ENCODE data around the gene MAN2B2.

Gene MAN2B2

DNA sequence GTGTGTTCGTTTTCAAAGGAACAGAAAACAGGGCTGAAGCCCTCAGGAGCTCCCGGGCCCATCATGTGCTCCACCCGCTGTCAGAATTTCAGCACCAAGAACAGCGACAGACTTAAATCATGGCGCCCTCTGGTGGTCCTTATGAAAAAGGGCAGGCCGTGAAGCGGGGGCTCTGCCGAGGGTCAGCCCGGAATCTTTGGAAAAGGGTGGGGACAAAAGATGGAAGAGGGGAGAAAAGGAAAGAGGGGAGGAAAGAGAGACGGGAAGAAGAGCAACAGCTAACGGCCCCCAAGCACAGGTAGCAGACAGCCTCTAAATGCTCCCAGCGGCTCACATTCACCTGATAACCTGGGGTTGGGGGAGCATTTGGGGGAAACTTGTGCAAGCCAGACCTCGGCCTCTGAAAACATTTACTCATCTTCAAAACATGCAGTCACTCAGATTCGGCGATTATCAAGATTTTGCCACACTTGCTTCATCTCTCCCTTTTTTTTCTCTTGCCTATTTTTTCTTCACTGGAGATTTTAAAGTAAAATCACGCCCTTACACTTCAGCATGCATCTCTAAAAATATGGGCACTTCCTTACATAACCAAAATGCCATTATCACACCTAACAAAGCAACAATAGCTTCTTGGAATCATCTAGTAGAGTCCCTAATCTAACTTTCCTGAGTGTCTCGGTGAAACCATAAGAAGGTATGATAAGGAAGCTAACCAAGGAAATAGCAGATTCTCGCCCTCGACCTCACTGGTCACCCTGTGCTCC is 28.1 kb upstream of the MAN2B2 start:
- DNase-seq (ENCODE audit: low read depth): no peak

DNA sequence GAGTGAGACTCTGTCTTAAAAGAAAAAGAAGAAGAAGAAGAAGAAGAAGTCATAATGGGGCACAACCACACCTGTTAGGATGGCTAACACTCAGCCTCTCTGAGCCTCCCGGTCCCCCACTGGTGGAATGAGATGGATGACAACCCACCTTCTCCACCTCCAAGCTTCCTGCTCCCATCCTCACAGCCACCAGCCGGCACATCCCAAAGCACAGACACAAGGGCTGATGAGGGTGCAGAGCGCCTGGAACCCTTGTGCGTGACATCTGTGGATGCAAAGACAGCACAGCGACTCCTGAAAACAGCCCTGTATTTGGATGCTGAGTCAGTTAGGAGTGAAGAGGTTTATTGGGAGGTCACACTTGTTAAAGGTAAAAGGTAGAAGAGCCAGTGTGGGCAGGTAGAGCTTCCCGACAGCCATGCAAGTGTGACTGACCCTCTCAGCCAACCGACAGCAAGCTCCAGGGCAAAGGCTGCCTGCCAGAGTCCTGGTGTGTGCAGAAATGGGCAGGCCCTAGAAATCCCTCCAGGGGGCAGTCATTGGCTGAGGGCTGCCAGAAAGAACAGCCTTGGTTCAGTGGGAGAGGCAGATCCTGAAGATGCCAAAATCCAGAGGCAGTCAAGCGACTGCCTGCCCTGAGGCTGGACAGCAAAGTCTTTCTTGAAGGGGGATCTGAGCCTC is 26.6 kb upstream of the MAN2B2 start:
- DNase-seq (ENCODE audit: low read depth): no peak

DNA sequence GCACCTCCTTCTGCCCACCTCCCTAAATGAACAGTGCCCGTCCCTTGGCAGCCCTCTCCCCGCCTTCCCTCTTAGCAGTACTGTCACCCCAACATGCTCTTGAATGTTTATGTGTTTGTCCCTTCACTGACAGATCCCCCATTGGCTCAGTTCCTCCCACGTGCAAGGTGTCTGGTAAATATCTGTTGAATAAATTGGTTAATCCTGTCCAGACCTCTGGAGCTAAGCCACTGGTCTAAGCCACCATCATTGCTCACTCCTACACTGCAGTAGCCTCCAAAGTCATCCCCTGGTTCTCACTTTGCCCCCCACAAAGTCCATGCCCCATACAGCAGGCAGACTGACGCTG is 26.1 kb upstream of the MAN2B2 start:
- DNase-seq (ENCODE audit: low read depth): no peak

DNA sequence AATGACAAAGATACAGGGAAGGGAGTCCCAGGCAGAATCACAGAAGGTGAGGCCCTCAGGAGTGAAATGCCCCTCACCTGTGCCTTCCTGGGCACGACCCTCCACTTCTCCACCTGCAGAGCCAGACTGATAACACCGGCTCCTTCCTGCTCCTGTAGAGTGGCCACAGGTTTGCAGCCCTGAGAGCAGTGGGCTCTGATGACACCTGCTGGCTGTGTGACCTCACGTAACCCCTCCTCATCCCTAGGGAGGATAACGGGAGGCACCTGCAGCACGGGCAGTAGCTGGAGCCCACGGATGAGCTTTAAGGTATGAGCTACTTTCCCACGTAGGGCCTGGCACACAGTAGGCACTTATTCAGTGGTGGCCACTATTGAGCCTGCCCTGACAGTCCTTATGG is 25.5 kb upstream of the MAN2B2 start:
- no peak for DNase-seq (ENCODE audit: low read depth)

DNA sequence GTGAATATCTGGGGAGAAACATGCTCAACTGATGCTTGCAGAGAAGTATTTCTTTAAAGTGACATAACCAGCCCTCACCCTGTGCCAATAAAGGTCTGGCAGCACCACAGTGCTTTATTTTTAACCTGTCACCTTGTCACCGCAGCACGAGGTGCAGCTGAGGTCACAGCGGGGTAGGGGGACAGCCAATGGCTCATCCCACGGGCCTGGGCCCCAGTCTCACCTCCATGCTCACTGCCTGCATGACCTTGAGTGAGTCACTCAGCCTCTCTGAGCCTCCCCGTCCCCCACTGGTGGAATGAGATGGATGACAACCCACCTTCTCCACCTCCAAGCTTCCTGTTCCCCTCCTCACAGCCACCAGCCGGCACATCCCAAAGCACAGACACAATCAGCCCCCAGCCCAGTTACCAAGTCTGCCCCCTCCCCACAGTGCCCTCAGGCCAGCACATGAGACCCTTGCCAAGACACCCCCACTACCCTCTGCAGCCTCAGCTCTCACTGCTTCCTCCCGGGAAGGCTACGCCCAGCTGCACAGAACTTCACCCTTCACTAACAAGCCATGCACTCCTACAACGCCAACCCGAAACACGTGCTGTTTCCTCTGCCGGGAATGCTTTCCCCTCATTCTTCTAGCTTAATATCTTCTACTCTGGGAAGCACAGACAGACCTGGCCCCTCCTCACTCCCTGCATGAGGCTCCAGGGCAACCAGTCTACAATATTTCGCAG is 24.9 kb upstream of the MAN2B2 start:
- no peak for DNase-seq (ENCODE audit: low read depth)

DNA sequence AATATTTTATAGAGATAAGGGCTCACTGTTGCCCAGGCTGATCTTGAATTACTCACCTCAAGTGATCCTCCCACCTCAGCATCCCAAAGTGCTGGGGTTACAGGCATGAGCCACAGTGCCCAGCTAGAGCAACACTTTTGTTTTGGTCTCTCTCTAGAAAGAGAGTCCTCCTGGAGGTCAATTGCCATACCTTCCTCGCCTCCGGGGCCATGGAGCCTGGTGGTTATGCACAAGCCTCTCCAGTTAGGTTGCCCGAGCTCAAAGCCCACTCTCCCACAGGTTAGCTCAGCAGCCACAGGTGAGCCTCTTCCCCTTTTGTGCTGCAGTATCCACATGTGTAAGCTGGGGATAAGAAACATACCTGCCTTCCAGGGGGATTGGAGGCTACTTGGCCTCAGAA is 24.2 kb upstream of the MAN2B2 start:
- DNase-seq (ENCODE audit: low read depth): no peak

DNA sequence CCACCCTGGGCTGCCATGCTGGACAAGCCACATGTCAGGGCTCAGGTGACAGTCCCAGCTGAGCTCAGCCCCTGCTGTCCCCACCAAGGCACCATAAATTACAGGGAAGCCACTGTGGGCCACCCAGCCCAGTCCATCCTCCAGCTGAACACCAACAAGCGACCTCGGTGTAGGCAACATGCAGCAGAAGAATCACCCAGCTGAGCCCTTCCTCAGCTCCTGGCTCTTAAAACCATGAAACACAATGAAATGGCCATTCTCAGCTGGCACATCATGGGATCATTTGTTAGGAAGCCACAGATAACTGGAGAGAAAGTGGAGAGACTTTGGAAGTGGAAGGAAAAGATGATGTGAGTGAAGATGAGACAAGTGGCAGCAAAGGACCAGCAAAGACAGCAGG is 23.3 kb upstream of the MAN2B2 start:
- no peak for DNase-seq (ENCODE audit: low read depth)

DNA sequence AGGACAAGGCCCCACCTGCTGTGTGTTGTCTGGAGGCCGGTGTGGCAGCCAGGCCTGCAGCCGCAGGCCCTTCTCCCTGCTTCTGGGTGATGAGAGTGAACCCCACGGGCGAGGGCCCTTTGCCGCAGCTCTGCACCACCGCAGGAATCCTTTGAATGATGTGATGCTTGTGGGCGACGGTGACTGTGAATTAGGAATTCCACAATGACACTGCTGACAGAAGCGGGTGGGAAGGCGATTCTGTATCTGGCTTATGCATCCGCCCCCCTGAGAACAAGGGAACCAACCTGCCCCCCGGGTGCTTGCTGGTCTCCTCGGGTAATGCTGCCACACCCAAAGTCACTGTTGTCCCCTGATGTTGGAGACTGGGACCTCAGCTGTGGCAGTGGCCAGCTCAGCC is 19.5 kb upstream of the MAN2B2 start:
- no peak for DNase-seq (ENCODE audit: low read depth)

DNA sequence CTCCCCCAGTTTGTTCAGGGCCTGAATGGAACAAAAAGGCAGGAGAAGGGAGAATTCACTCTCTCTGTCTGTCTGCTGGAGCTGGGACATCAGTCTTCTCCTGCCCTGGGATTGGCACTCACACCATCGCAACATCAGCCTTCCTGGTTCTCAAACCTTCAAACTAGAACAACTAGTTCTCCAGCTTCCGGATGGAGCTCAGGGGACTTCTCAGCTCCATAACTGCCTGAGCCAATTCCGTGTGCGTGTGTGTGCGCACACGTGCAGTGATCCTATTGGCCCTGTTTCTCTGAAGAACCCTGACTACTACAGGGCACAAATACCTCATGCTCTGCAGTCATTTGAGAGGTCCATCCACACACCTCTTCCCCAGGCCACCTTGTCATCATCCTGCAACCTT is 18.7 kb upstream of the MAN2B2 start:
- no peak for DNase-seq (ENCODE audit: low read depth)

DNA sequence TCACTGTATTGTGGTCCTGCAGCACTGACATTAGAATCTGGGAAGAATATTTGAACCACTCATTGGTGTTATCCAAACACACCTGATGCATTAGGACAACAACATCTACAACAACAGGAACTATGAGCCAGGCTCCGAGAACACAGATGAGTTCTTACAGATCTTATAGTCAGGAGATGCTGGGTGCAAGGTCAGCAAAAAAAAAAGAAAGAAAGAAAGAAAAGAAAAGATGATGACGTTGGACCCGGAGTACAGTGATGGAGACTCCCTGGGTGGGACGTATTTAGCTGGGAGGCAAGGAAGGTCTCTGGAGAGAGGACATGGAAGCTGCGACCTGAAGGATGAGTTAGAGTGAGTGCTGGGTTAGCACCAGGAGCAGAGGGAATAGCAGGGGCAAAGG is 17.8 kb upstream of the MAN2B2 start:
- DNase-seq (ENCODE audit: low read depth): no peak

DNA sequence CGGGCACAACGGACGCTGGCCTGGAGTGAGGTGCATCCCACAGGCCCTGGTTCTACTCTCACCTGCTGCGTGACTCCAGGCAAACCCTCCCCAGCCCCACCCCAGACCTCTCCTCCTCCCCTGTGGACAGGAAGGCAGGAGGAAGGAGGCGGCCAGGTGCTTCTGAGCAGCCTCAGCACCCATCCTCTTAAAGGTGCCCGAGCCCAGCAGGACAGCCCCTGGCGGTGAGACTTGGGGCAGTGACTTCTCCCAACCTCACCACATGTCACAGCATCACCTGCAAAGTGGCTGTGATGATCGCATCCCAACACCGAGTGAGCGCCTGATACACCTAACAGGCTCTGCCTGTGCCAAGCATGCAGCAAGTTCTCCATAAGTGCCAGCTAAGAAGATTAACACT is 17.1 kb upstream of the MAN2B2 start:
- no peak for DNase-seq (ENCODE audit: low read depth)

DNA sequence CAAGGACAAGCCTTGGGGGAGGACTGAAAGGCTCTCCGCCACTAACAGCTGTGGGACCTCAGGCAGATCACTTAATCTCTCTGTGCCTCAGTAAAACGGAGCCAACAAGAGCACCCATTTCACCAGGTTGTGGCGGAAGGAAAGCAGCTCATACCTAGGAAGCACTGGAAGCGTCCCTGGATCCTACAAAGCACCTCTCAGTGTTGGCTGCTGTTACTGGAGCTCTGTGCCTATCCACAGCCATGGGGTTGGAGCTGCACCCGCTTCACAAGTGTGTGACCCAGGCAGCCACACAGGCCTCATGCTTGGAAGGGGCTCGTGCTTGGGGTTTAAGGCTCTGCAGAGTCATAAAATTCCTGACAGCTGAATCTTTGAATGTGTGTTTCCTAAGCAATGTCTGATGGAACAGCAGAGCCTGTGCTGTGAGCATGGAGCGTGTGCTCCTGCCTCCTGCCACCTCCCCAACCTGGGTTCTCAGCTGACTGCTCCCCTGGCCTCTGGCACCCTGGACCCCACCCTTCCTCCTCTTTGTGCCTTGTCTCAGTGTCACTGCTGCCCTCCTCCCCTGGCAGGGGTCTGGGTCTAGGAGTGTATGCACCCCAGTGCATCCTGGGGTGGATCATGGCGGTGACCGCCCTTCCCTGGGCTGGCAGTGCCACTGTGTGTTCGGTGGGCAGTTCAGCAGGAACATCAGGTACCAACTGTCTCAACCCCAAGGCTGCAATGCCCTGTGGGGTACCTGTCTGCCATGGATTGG is 14.4 kb upstream of the MAN2B2 start:
- DNase-seq (ENCODE audit: low read depth): no peak

DNA sequence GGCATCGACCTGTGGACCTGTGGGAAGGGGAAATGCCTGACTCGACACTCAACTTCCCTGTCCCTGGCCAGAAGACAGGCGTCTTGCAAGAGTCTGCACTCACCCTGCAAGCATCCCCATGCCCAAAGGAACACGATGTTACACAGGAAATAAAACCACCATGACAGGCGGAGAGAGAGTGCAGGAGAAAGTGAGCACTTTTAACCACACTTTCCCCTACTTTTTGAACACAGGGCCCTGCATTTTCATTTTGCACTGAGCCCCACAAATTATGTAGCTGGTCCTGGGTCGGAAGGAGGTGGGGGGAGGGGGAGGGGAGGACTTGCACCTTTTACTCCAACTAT is 13.8 kb upstream of the MAN2B2 start:
- DNase-seq (ENCODE audit: low read depth): no peak

DNA sequence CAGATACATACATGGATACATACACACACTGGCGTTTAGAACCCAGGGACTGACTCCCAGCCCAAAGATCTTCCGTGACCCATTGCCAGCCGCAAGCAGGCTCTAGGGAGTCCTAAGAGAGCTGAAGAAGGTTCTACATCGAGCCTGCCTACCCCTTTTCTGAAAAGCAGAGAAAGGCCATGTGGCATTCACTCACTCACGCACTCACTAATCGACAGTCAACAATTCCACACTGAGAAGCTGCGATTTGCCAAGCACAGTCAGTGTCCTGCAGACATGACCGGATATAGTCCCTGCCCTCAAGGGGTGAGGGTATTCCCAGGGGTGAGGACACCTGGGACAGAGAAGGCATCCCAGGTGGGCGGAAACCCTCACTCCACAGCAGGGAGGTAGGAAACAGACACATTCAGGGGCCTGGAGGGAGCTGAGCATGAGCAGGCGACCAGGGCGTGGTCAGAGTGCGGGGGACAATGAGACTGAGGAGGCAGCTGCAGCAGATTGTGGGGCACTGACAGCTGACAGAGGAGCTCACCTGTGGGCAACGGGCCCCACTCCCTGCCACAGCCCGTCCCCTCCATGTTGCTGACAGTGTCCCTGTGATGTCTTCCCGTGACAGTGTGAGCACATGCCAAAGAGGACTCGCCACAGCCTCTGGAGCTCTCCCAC is 13.2 kb upstream of the MAN2B2 start:
- DNase-seq (ENCODE audit: low read depth): no peak

DNA sequence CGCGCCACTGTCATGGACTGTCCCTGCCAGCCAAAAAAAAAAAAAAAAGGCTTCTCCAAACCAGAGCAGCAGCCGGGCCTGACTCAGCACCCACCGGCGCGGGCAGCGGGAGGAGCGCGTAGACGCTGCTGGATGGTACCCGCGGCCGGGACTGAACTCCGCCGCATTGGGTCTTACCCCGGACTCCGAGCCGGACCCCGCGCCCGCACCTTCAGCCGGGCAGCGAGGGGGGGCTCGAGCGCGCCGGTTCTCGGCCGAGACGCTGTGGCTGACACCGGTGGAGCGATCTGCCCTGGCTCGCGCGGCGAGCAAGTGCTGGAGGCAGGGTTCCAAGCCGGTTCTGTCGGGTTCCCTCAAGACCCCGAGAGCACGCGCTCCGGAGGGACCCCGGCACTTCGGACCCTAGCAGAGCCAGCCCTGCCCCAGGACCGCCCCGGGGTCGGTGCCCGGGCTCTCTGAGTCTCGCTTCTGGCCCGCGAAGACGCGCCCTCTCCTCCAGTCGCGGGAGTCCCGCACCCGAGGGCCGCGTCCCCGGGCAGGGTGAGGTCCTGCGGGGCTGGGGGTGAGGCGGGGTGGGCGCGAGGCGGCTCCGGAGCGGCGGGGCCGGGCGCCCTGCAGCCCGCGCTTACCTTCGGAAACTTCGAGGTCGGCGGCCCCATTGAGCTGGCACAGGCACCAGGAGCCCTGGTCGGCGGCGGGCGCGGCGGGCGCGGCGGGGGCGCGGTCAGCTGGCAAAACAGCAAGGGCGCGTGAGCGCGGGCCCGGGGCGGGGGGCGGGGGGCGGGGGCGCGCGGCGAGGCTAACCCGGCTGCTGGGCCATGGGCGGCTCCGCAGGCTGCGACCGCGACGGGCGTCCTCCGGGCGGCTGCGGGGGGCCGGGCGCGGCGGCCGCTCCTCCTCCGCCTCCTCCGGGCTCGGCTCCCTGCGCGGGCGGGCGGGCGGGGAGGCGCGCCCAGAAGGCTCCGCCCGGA is 11.8 kb upstream of the MAN2B2 start:
- no peak for DNase-seq (ENCODE audit: low read depth)

DNA sequence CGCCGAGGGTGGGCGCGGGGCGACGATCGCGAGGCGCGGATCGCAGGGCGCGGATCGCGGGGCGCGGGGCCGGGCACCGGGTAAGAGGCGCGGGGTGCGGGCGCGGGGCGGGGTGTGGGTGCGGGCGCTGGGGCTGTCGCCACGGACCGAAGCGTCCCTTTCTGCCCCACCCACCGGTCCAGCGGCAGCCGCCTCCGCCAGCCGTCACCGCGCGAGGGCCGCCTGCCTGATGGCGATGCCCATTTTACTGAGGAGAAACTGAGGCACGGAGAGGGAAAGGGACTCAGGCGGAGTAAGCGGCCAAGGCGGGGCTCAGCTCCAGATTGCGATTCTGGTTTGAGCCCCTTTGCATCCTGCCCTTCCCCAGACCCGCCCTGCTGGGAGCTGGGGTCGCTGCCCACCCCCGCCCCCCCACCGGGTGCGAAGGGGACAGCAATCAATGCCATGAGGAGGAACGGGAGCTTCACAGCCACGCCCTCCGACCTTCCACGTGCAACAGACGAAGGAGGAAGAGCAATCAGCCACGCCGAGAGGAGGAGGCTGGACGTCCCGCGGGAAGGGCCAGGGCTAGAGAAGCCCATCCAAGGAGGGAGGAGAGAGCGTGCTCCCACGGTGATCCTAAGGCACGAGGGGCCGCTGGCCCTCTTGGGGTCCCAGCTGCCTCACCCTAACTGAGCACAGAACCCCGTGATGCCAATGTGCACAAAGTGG is 10.9 kb upstream of the MAN2B2 start:
- DNase-seq (ENCODE audit: low read depth): no peak

DNA sequence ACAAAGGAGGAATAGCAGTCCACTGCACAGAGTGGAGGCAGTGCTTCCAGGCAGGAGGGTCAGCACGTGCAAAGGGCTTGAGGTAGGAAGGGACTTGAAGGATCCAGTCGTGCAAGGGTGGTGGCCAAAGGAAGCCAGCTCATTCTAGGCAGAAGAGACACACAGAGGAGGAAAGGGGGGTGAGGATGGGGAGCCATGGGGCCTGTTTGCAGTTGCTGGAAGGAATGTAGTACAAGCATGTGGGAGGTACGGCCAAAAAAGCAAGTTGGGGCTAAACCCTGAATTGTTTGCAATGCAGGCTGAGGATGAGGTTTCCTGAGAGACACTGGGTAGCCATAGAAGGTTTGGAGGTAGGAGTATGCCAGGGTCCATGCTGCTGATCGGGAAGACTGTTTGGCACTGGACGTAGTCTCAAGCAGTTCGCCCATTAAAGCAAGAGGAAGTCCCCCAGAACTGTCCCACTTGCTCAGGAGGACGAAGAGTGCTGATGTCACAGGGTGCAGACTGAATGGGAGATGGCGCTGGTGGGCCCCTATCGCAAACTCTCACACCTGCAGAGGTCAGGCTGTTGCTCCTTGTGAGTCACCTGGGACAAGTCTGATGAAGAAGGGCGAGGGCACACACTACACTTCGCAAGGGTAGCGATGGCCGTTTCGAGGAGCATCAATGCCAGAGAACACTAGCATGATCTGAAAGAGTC is 9.1 kb upstream of the MAN2B2 start:
- DNase-seq (ENCODE audit: low read depth): no peak

DNA sequence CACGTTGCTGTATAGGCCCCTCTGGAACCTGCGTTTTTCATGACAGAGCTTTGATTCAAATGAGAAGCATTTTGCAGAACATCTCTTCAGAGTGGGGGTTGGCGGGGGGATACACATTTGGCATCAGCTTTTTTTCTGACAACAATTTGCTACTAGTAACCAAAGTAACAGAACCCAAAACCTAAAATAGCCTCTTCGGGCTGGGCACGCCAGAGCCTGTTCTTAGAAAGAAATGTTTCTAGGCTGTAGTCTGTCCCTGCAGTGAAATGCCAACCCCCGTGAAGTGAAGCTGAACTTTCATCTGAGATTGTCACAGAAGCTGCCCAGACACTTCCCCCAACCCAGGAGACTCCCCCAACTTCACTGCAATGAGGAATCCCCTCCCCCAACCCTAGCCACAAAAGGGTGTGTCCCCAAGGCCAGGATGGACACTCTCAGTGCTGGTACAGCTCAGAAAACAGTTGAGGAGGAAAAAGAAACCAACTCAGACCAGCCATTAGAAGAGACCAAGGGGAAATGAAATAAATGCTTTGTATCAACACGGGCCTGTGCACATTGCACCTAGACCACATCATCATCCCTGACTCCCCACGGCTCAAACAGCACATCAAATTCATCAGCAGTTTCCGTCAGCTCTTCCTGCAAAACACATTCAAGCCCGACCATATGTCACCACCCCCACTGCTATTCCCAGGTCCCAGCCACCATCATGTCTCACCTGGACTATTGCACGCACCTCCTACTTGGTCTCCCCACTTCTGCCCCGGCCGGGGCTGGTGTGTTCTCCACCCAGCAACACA is 8.4 kb upstream of the MAN2B2 start:
- DNase-seq (ENCODE audit: low read depth): no peak

DNA sequence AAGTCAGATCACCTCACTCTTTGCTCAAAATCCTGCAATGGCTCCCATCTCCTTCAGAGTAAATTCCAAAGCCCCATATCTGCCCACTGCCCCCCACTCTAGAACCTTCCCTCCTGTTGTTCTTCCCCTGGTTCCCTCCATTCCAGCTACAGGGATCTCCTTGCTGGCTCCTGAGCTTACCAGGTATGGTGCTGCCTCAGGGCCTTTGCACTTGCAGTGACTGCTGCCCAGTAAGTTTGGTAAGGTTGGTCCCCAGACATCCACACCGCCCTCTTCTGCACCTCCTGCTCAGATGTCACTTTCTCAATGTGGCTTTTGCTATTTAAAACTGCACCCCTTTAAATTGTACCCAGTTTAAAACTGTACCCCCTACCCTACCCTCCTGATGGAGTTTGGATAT is 7.8 kb upstream of the MAN2B2 start:
- no peak for DNase-seq (ENCODE audit: low read depth)
